Stimulated activated CD4-positive, alpha-beta T cell treated with anti-CD3 and anti-CD28 coated beads, Interleukin-12 subunit alpha, Interleukin-12 subunit beta, amount 100 ng/mL, for 4 hours (primary cell): ENCODE data around the gene UTS2B.
"Not testable (repeated sequence)": the region's sequence is repeated elsewhere in the genome, so short reads cannot be mapped to it uniquely, and the experiment has no call there.

Experiments used
- DNase-seq: peaks from one replicate; pipeline ENCODE4 v3.0.0-alpha.2; 2020

Gene UTS2B

DNA sequence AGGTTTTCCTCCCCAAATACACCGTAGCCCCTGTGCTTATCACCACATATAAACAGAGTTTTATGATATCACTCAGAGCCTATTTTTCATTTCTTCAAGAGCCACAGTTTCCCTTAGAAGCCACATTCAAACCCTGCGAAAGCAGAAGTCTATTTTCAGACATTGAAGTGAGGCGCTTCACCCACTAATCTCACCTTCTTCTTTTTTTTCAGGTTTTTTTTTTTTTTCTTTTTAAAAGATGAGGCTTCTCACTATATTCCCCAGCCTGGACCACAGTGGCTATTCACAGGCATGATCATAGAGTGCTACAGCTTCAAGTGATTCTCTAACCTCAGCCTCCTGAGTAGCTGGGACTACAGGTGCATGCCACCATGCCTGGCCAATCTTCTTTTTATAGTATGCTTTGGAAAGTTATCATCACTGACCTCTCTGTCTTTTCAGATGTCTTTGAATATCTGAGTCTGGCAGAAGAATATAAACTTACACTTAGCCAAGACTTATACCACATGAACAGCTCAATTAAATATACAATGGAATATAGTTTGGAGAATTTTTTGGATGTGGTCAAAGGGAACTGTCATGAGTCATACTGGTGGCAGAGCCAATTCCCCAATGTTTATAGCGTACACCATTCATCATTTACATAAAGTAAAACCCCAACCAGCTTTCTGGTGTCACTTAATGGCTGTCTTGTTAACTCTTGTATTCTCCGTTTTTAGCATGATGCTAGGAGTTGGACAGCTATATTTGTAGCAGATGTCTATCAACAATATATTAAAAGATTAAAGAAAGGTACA lies 60.8 kb downstream of the UTS2B start:
- DNase-seq = no peak

- no peak for DNase-seq
These were observed 61.6 kb downstream of the UTS2B start for GRCh38 chr3:191268737-191269136.

GRCh38 chr3:191263850-191264249 lies 66.5 kb downstream of the UTS2B start:
- DNase-seq = no peak

- DNase-seq = no peak
These were observed 67.0 kb downstream of the UTS2B start for GRCh38 chr3:191263365-191263764.

DNA sequence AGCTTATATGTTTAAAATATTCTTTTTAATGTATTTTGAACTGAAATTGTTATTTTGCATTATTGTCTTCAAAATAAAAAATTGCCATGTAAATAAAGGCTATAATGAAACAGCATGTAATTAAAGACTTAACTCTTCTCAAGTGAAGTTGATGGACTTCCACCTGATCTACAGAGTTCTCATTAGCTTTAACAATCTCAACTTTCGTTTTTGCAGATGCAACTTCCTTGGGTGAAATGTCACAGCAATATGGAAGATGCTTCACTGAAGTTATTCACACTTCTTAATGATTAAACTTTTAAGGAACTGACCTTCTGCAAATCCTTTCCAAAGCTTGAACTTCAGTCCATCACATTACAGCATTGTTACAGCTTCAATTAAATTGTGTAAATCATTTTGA lies 67.7 kb downstream of the UTS2B start:
- no peak for DNase-seq

GRCh38 chr3:191261304-191261638 lies 69.1 kb downstream of the UTS2B start:
- DNase-seq = no peak

DNA sequence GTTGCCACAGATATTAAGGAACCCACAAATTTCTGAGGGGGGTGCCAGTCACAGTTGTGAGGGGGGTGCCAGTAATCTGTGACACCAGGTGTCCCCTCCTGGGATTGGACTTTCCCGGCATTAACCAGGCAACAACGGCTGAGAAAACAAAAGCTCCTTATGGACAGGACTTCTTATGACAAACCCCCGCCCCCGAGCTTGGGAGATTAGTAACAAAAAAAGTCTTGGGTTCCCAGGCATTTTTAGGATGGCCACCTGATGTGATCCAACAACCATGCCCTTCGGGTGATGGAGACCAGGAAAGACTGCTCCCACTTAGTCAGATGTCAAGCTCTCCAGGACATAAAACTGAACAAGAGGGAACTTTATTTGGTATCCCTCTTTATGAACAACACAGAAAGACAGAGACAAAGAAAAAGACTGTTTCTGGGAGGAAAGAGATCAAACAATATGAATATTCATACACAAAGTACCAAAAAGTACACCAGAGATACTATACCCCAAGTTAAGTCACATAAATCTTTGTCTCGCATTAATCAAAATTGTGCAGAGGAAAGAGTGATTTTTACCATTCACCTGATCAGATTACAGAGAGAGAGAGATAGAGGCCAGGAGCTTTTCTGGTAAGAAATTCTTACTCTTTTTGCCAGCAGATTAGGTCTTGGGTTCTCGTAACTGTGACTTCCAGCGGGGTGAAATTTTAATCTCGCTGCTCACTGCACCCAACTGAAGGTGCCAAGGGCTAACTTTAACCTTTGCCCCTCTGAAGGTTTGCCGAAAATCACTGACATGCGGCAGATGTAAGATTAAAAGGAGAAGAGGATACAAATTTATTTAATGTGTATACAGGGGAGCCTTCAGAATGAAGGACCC lies 69.7 kb downstream of the UTS2B start:
- DNase-seq = no peak

- no peak for DNase-seq
These were observed 70.8 kb downstream of the UTS2B start for GRCh38 chr3:191259486-191259885.

DNA sequence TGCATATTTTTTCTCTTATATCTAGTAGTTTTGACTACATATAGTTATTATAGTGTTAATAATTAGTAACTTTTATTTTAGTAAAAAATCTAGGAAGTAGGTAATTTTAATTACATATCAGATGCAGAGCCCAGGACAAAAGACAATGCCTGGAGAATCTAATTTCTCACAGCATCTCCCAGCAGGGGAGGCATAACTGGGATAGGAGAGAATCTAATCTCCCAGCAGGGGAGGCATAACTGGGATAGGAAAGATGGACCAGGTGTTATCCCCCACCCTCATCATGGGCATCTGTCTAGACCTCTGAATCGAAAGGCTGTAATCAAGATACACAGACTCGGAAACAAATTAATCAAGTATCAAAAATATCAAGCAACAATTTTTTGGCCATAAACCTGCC lies 73.0 kb downstream of the UTS2B start:
- no peak for DNase-seq

GRCh38 chr3:191256405-191256804 lies 73.9 kb downstream of the UTS2B start:
- no peak for DNase-seq

GRCh38 chr3:191255156-191255555 lies 75.2 kb downstream of the UTS2B start:
- DNase-seq = no peak

DNA sequence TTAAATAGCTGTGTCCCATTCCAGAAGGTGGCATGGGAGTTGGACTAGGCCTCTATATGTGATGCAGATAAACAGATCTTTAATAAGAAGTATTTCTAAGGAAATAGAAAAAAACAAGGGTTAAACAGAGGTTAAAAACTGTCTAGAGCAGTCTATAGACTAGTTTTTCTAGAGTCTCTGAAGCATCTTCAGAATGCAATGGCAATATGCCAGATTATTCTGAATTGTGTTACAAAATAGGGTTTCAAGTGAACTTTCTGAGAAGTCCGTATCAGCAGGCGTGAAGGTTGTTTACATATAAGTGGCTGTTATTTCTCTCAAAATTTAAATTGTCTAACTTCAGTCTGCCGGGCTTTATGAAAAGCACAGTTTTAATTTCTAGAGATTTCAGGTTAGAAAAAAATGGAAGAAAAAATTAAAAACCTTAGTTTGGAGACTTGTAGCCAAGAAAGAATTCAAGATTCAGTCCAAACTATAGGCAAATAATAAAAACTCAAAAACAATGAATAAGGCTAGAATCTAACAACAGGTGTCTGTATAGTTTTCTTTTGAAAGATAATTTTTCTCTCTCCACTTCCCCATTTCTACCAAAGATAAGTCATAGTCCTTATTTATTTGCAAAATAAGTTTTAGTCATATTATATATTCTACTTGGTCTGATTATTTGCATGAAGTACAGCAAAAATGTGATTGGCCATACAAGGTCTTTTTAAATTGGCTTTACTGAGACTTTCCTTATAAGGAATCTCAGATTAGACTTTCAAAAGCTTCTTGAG lies 76.0 kb downstream of the UTS2B start:
- no peak for DNase-seq

GRCh38 chr3:191253089-191253799 lies 77.1 kb downstream of the UTS2B start:
- no peak for DNase-seq

- DNase-seq = no peak
These were observed 83.7 kb downstream of the UTS2B start for GRCh38 chr3:191246630-191247029.

DNA sequence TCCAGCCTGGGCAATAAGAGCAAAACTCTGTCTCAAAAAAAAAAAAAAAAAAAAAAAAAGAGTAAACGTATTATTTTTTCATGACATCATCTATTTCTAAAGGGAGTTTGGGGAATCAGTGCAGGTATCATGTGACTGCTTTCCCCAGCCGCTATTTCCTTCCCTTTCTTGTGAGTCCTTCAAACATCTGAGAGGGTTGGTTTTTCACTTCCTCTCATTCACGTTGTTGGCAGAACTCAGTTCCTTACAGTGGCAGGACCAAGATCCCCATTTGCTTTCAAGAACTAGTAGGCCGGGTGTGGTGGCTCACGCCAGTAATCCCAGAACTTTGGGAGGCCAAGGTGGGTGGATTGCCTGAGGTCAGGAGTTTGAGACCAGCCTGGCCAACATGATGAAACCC lies 84.3 kb downstream of the UTS2B start:
- DNase-seq = not testable (repeated sequence)

DNA sequence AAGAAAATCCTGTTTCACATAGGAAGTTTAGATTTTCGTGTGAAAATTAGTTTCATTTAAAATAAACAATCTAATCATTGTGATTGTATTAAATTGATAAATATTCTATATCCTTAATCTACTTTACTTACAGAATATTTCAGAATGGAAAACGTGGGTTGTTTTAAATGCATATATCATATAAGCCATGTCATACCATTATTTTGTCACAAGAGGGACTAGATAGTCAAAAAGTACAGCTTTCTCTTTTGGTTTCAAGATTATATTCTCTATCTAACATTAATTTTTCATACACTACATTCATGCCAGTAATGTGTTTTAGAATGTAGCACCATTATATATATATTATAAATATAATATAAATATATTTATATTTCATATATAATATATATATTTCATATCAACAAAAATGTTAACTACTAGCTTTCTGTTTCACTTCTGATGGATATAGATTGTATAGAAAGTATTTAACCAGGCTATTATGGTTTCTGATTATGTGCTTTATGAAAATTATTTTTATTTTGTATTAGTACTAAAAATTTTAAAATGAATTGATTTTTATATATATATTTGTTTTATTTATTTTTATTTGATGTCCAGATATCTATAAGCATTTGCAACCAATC lies 86.0 kb downstream of the UTS2B start:
- no peak for DNase-seq

- DNase-seq = no peak
These were observed 89.8 kb downstream of the UTS2B start for GRCh38 chr3:191240486-191240885.

- DNase-seq = no peak
These were observed 90.8 kb downstream of the UTS2B start for GRCh38 chr3:191239407-191240031.

- no peak for DNase-seq
These were observed 92.0 kb downstream of the UTS2B start for GRCh38 chr3:191238321-191238817.

- DNase-seq = no peak
These were observed 93.1 kb downstream of the UTS2B start for GRCh38 chr3:191237047-191237882.

- DNase-seq = no peak
These were observed 93.7 kb downstream of the UTS2B start for GRCh38 chr3:191236646-191237045.
